Measurements from ENCODE around the gene CGB8.
"Not testable (repeated sequence)": the region's sequence is repeated elsewhere in the genome, so short reads cannot be mapped to it uniquely, and the experiment has no call there.

Gene CGB8

DNA sequence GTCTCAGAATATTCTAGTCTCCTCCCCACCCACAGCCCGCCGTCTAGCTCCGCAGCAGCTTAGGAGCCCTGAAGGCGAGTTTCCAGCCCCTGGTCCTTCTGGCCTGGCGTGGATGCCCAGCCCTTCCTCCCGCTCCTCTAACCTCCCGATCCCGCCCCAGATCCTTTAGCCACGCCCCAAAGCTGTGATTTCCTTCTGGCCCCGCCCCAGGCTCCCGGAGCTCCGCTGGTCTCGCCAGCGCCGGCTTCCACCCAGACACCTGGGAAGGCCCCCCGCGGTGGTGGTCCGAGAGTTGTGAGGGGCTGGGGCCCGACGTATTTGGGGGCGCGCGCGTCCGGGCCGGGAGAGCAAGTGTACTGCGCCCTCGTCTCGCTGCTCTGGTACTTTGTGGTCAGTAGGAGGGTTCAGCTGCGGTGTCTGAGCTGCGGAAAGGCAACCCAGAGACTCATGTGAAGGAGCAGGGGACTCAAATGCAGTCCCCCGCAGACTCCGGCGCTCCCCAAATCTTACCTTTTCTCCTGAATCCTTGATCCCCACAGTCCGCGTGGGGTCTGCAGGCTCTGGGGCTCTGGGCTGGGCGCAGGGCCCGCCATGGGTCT is 8.8 kb upstream of the CGB8 start, which contains the start of gene CGB7:
CGB7 (minus strand) TSS at position 114 of the 599 bp plus-strand sequence. CDS start 2,374 bp downstream, outside the sequence.
- Histone ChIP-seq H3K9ac (ENCODE audit: low read length) (no peak within 1 kb of the TSS; the same call in 1 of the 2 replicates), H3K4me2 (ENCODE audit: low read length) (peak within 1 kb of the TSS; percentile 61), H3F3A (ENCODE audit: insufficient read depth, low read length) (no peaks in the 10 kb centered on the region), H3K27me3 (ENCODE audit: insufficient read depth, low read length) (peaks cover 5% of the 10 kb centered on the region; the same call in 1 of the 2 replicates), H3K9me3 (ENCODE audit: low read length) (no peaks in the 10 kb centered on the region), H3K4me3 (ENCODE audit: low read depth, low read length, poor library complexity, severe bottlenecking) (peak within 1 kb of the TSS; percentile 50), H3K9me2 (ENCODE audit: low read depth, low read length) (no peaks in the 10 kb centered on the region), H4K20me1 (ENCODE audit: insufficient read depth, low read length) (no peaks in the 10 kb centered on the region), H3K4me1 (ENCODE audit: insufficient read depth, low read length, severe bottlenecking) (peaks cover 4% of the 10 kb centered on the region), H3K27ac (ENCODE audit: low read depth, low read length, poor library complexity, severe bottlenecking) (no peak within 1 kb of the TSS), H2AFZ (ENCODE audit: low read length) (no peak within 1 kb of the TSS), H3K36me3 (ENCODE audit: insufficient read depth, low read length) (no peaks in the 10 kb centered on the region), H3K79me2 (ENCODE audit: insufficient read depth, low read length) (no peaks in the 10 kb centered on the region)
- no peak for TF ChIP-seq EZH2 (IDR thresholded peaks at IDR 0.05; ENCODE audit: borderline replicate concordance, low read length)
- TF ChIP-seq, protein P1, sequence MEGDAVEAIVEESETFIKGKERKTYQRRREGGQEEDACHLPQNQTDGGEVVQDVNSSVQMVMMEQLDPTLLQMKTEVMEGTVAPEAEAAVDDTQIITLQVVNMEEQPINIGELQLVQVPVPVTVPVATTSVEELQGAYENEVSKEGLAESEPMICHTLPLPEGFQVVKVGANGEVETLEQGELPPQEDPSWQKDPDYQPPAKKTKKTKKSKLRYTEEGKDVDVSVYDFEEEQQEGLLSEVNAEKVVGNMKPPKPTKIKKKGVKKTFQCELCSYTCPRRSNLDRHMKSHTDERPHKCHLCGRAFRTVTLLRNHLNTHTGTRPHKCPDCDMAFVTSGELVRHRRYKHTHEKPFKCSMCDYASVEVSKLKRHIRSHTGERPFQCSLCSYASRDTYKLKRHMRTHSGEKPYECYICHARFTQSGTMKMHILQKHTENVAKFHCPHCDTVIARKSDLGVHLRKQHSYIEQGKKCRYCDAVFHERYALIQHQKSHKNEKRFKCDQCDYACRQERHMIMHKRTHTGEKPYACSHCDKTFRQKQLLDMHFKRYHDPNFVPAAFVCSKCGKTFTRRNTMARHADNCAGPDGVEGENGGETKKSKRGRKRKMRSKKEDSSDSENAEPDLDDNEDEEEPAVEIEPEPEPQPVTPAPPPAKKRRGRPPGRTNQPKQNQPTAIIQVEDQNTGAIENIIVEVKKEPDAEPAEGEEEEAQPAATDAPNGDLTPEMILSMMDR (IDR thresholded peaks at IDR 0.05; ENCODE audit: low read length): no peak

DNA sequence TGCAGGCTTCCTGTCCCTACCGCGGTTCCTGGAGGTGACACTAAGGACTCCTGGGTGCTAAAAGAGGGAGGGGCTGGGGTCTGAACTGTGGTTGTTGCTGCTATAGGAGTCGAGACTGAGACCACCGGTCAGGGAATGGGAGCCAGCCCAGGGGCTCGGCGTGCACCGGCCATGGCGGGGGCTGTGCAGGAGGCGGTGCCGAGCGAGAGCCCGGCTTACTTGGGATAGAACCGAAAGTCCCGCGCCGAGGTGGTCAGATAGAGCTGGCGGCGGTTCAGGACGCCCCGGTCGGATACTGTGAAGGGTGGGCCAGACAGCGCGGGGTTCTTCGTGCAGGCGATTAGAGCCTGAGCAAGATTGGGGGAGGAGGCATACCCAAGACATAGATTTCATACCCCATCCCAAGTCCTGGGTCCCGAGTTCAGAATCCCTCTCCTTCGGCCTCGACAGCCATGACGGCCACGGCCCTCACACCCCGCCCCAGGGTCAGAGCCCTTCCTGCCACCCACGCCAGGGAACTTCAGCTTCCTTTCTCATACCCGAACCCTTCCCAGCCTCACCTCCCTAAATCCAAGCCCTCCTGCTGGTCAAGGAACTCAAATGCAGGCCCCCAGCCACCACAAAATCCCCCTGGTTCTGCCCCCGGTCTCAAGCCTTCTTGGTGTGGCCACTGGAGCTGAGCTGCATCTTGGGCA is 8.1 kb upstream of the CGB8 start:
- H3K36me3 ChIP-seq (ENCODE audit: insufficient read depth, low read length); H3K4me1 ChIP-seq (ENCODE audit: insufficient read depth, low read length, severe bottlenecking); H3K27ac ChIP-seq (ENCODE audit: low read depth, low read length, poor library complexity, severe bottlenecking); H3F3A ChIP-seq (ENCODE audit: insufficient read depth, low read length); H3K4me3 ChIP-seq (ENCODE audit: low read depth, low read length, poor library complexity, severe bottlenecking); H3K9me2 ChIP-seq (ENCODE audit: low read depth, low read length); H4K20me1 ChIP-seq (ENCODE audit: insufficient read depth, low read length); H2AFZ ChIP-seq (ENCODE audit: low read length); H3K9ac ChIP-seq (ENCODE audit: low read length); H3K79me2 ChIP-seq (ENCODE audit: insufficient read depth, low read length); H3K27me3 ChIP-seq (ENCODE audit: insufficient read depth, low read length); H3K9me3 ChIP-seq (ENCODE audit: low read length): not testable (repeated sequence)
- peak overlapping the region; percentile 61; the same call in 1 of the 2 replicates for H3K4me2 ChIP-seq (ENCODE audit: low read length)

GRCh38 chr19:49056101-49056901 is 7.4 kb upstream of the CGB8 start:
- Histone ChIP-seq H2AFZ (ENCODE audit: low read length) (no peak overlapping the region), H3K27ac (ENCODE audit: low read depth, low read length, poor library complexity, severe bottlenecking) (no peak overlapping the region), H3K4me2 (ENCODE audit: low read length) (peak overlapping the region; percentile 61), H3K36me3 (ENCODE audit: insufficient read depth, low read length) (no peaks in the 10 kb centered on the region), H3K9me3 (ENCODE audit: low read length) (no peaks in the 10 kb centered on the region), H3K4me3 (ENCODE audit: low read depth, low read length, poor library complexity, severe bottlenecking) (peak overlapping the region; percentile 50), H4K20me1 (ENCODE audit: insufficient read depth, low read length) (no peaks in the 10 kb centered on the region), H3K27me3 (ENCODE audit: insufficient read depth, low read length) (peaks cover 5% of the 10 kb centered on the region; the same call in 1 of the 2 replicates), H3K9me2 (ENCODE audit: low read depth, low read length) (no peaks in the 10 kb centered on the region), H3K9ac (ENCODE audit: low read length) (no peak overlapping the region; the same call in 1 of the 2 replicates), H3F3A (ENCODE audit: insufficient read depth, low read length) (no peaks in the 10 kb centered on the region), H3K4me1 (ENCODE audit: insufficient read depth, low read length, severe bottlenecking) (peaks cover 4% of the 10 kb centered on the region), H3K79me2 (ENCODE audit: insufficient read depth, low read length) (no peaks in the 10 kb centered on the region)
- TF ChIP-seq EZH2 (IDR thresholded peaks at IDR 0.05; ENCODE audit: borderline replicate concordance, low read length): no peak
- TF ChIP-seq, protein P1 (IDR thresholded peaks at IDR 0.05; ENCODE audit: low read length): peak; percentile 17; the same call in 1 of the 2 replicates

- not testable (repeated sequence) for H3K4me2 ChIP-seq (ENCODE audit: low read length)
Observed at GRCh38 chr19:49050376-49051033, 1.6 kb upstream of the CGB8 start.

GRCh38 chr19:49049834-49050233 is 923 bp upstream of the CGB8 start:
- not testable (repeated sequence) for H3K9me2 ChIP-seq (ENCODE audit: low read depth, low read length); H3F3A ChIP-seq (ENCODE audit: insufficient read depth, low read length); H3K4me3 ChIP-seq (ENCODE audit: low read depth, low read length, poor library complexity, severe bottlenecking); H2AFZ ChIP-seq (ENCODE audit: low read length); H3K4me1 ChIP-seq (ENCODE audit: insufficient read depth, low read length, severe bottlenecking); H3K36me3 ChIP-seq (ENCODE audit: insufficient read depth, low read length); H3K9ac ChIP-seq (ENCODE audit: low read length); H3K9me3 ChIP-seq (ENCODE audit: low read length); H3K79me2 ChIP-seq (ENCODE audit: insufficient read depth, low read length); H4K20me1 ChIP-seq (ENCODE audit: insufficient read depth, low read length); H3K4me2 ChIP-seq (ENCODE audit: low read length); H3K27me3 ChIP-seq (ENCODE audit: insufficient read depth, low read length); H3K27ac ChIP-seq (ENCODE audit: low read depth, low read length, poor library complexity, severe bottlenecking)

More at GRCh38 chr19:49050376-49051033, 1.6 kb upstream of the CGB8 start:
- not testable (repeated sequence) for H3K4me1 ChIP-seq (ENCODE audit: insufficient read depth, low read length, severe bottlenecking); H3K36me3 ChIP-seq (ENCODE audit: insufficient read depth, low read length); H3K9me2 ChIP-seq (ENCODE audit: low read depth, low read length); H2AFZ ChIP-seq (ENCODE audit: low read length); H3K79me2 ChIP-seq (ENCODE audit: insufficient read depth, low read length); H3K4me3 ChIP-seq (ENCODE audit: low read depth, low read length, poor library complexity, severe bottlenecking); H3K27me3 ChIP-seq (ENCODE audit: insufficient read depth, low read length); H3F3A ChIP-seq (ENCODE audit: insufficient read depth, low read length); H4K20me1 ChIP-seq (ENCODE audit: insufficient read depth, low read length); H3K27ac ChIP-seq (ENCODE audit: low read depth, low read length, poor library complexity, severe bottlenecking); H3K9me3 ChIP-seq (ENCODE audit: low read length); H3K9ac ChIP-seq (ENCODE audit: low read length)

Measured in OCI-LY1 (cell line).